ENCODE measurements around the gene TPCN2. TPM values are rescaled to one million over a fixed set of nuclear protein-coding genes. Genes with fewer than 3 reads are reported as not detected.

The TPCN2 gene
- total RNA-seq, 1 donor from 2014 or later = 31.4 TPM

DNA sequence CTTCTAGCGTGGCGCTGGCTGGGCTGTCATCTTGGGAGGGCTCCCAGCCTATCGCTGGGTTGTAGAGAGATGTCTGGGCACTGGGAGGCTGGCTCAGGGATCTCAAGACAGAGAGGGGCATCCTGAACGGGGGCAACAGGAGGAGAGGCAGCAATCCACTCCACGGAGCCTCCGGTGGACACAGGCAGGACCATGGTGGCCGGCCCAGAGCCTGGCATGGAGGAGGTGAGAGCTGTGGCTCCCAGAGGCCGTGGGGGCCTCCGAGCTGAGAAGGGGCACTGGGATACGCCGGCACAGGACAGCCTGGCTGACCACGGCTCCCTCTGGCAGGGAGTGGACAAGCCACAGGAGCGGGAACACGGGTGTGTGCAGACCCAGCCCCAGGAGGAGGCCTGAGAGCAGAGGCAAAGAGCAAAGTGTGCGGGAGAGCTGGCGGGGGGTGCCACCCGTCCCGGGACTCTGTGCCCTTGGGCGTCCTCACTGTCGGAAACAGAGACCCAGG lies 44.8 kb upstream of the TPCN2 start:
- Mint-ChIP-seq H3K27ac (ENCODE audit: unreplicated experiment) (no peak overlapping the region), H3K36me3 (ENCODE audit: low read depth, unreplicated experiment) (no peaks in the 10 kb centered on the region), H3K27me3 (ENCODE audit: unreplicated experiment) (peaks cover 19% of the 10 kb centered on the region), H3K9me3 (ENCODE audit: unreplicated experiment) (no peaks in the 10 kb centered on the region), H3K4me1 (ENCODE audit: unreplicated experiment) (peaks cover under 1% of the 10 kb centered on the region), H3K4me3 (ENCODE audit: unreplicated experiment) (no peak overlapping the region)
- no peak for TF ChIP-seq CTCF (IDR thresholded peaks at IDR 0.05; ENCODE audit: unreplicated experiment)
- DNase-seq (ENCODE audit: low spot score) = no peak

- DNase-seq (ENCODE audit: low spot score) = no peak
- Mint-ChIP-seq H3K9me3 (ENCODE audit: unreplicated experiment) (no peaks in the 10 kb centered on the region), H3K4me1 (ENCODE audit: unreplicated experiment) (no peaks in the 10 kb centered on the region), H3K27me3 (ENCODE audit: unreplicated experiment) (peaks cover 16% of the 10 kb centered on the region), H3K4me3 (ENCODE audit: unreplicated experiment) (no peak overlapping the region), H3K27ac (ENCODE audit: unreplicated experiment) (no peak overlapping the region), H3K36me3 (ENCODE audit: low read depth, unreplicated experiment) (no peaks in the 10 kb centered on the region)
- no peak for TF ChIP-seq CTCF (IDR thresholded peaks at IDR 0.05; ENCODE audit: unreplicated experiment)
Measured at GRCh38 chr11:69004411-69005182, 44.1 kb upstream of the TPCN2 start.

- Mint-ChIP-seq H3K9me3 (ENCODE audit: unreplicated experiment) (no peaks in the 10 kb centered on the region), H3K27me3 (ENCODE audit: unreplicated experiment) (peaks cover 18% of the 10 kb centered on the region), H3K27ac (ENCODE audit: unreplicated experiment) (no peak overlapping the region), H3K36me3 (ENCODE audit: low read depth, unreplicated experiment) (no peaks in the 10 kb centered on the region), H3K4me3 (ENCODE audit: unreplicated experiment) (no peak overlapping the region), H3K4me1 (ENCODE audit: unreplicated experiment) (no peaks in the 10 kb centered on the region)
- TF ChIP-seq CTCF (IDR thresholded peaks at IDR 0.05; ENCODE audit: unreplicated experiment) = no peak
- DNase-seq (ENCODE audit: low spot score) = no peak
Measured at GRCh38 chr11:69005183-69005630, 43.5 kb upstream of the TPCN2 start.

- Mint-ChIP-seq H3K27ac (ENCODE audit: unreplicated experiment) (no peak overlapping the region), H3K27me3 (ENCODE audit: unreplicated experiment) (peaks cover 17% of the 10 kb centered on the region), H3K36me3 (ENCODE audit: low read depth, unreplicated experiment) (no peaks in the 10 kb centered on the region), H3K4me1 (ENCODE audit: unreplicated experiment) (no peaks in the 10 kb centered on the region), H3K4me3 (ENCODE audit: unreplicated experiment) (no peak overlapping the region), H3K9me3 (ENCODE audit: unreplicated experiment) (no peaks in the 10 kb centered on the region)
- TF ChIP-seq CTCF (IDR thresholded peaks at IDR 0.05; ENCODE audit: unreplicated experiment) = no peak
- no peak for DNase-seq (ENCODE audit: low spot score)
Measured at GRCh38 chr11:69005631-69006368, 42.9 kb upstream of the TPCN2 start.

- Mint-ChIP-seq H3K9me3 (ENCODE audit: unreplicated experiment) (no peaks in the 10 kb centered on the region), H3K27ac (ENCODE audit: unreplicated experiment) (no peak overlapping the region), H3K4me3 (ENCODE audit: unreplicated experiment) (no peak overlapping the region), H3K27me3 (ENCODE audit: unreplicated experiment) (peaks cover 13% of the 10 kb centered on the region), H3K36me3 (ENCODE audit: low read depth, unreplicated experiment) (no peaks in the 10 kb centered on the region), H3K4me1 (ENCODE audit: unreplicated experiment) (no peaks in the 10 kb centered on the region)
- DNase-seq (ENCODE audit: low spot score) = no peak
- no peak for TF ChIP-seq CTCF (IDR thresholded peaks at IDR 0.05; ENCODE audit: unreplicated experiment)
Measured at GRCh38 chr11:69006816-69007215, 41.9 kb upstream of the TPCN2 start.
